ENCODE results near the gene ATP8B1.

DNA sequence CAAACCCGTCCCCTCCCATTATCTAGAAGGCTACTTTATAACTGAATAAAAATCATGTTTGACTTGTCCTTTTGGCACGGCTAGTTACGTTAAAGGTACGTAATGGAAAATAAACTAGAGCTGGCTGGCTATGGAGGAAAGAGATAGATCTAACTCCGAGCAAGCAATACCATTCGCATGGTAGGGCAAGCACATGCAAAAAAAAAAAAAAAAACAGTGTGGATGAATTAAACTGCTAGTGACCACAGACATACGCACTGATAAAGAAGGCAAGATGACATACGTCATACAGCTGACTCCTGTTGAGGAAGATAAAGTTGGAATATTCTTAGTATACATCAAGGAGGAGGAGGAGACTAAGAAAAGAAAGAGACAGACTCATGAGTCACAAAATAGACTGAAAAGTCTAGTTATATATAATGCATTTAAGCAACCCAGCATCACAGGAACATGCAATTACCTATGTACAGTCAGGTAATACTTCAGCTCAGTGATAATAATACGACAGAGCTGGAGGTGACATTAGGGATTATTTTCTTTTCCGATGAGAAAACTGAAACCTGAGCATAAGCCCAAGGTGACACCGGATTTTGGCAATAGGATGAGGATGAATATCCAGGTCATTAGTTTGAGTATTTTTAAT is 143.5 kb downstream of the ATP8B1 start:
- TF ChIP-seq GATA2 (IDR thresholded peaks at IDR 0.05; ENCODE audit: low read depth, low read length), result no peak
- no peak for TF ChIP-seq GATA3 (IDR thresholded peaks at IDR 0.05; ENCODE audit: low read depth, low read length)
